Epithelial cell of esophagus (primary cell): ENCODE data around the gene SIL1.

Experiments used
- DNase-seq: peaks from one replicate; pipeline ENCODE4 v3.0.0; 2010; ENCODE audit warnings: low read depth
- H3K4me3 ChIP-seq: 2 replicates; pipeline ENCODE4 v1.5.1; 2011; ENCODE audit warnings: mild to moderate bottlenecking, low read length, control low read depth
- TF ChIP-seq, protein P1 (sequence below): IDR thresholded peaks from 2 replicates; pipeline ENCODE4 v1.5.1; 2011; ENCODE audit warnings: low read depth, mild to moderate bottlenecking, low read length, control low read depth, inconsistent platforms; ENCODE audit not compliant: insufficient read depth; ENCODE audit errors: missing control alignments

Gene SIL1

DNA sequence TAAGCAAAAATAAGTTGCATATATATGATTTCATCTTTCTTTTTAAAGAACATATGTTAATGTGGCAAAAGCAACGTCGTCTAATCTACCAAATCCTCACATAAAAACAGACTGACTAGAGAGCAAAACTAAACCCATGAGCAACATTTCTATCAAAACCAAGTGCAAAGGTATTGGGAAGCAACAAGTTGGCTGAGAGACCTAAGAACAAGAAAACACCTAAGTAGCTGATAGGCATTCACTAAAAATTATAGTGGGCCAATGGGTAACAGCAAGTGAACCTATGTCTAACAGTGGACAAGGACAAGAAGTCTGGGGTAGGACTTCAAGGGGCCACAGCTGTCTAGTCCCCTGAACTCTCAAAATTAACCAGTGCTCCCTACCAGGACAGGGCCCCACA lies 130.1 kb downstream of the SIL1 start:
- H3K4me3 ChIP-seq = no peak overlapping the region
- no peak for DNase-seq
- TF ChIP-seq, protein P1, sequence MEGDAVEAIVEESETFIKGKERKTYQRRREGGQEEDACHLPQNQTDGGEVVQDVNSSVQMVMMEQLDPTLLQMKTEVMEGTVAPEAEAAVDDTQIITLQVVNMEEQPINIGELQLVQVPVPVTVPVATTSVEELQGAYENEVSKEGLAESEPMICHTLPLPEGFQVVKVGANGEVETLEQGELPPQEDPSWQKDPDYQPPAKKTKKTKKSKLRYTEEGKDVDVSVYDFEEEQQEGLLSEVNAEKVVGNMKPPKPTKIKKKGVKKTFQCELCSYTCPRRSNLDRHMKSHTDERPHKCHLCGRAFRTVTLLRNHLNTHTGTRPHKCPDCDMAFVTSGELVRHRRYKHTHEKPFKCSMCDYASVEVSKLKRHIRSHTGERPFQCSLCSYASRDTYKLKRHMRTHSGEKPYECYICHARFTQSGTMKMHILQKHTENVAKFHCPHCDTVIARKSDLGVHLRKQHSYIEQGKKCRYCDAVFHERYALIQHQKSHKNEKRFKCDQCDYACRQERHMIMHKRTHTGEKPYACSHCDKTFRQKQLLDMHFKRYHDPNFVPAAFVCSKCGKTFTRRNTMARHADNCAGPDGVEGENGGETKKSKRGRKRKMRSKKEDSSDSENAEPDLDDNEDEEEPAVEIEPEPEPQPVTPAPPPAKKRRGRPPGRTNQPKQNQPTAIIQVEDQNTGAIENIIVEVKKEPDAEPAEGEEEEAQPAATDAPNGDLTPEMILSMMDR = no peak

DNA sequence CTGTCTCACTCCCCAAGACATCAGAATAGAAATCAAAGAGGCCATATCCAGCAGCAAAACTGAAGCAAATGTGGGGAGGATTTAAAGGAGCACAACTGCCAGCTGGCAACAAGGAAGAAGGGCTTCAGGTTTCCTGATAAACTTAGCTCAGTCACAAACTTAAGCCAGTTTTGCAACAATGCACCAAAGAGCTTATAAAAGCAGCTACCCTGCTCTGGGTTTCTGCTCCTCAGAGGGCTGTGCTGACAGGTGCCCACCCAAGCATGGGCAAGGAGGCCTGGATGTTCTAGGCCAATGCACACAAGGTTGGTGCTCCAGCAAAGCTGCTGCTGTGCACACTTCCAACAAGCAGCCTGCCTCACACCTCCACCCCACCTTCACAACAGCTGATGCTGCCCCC lies 132.9 kb downstream of the SIL1 start:
- H3K4me3 ChIP-seq = no peak overlapping the region
- TF ChIP-seq, protein P1 = no peak
- DNase-seq = no peak

GRCh38 chr5:139064613-139065012 lies 133.6 kb downstream of the SIL1 start:
- no peak overlapping the region for H3K4me3 ChIP-seq
- DNase-seq = peak; percentile 58
- TF ChIP-seq, protein P1 = no peak

DNA sequence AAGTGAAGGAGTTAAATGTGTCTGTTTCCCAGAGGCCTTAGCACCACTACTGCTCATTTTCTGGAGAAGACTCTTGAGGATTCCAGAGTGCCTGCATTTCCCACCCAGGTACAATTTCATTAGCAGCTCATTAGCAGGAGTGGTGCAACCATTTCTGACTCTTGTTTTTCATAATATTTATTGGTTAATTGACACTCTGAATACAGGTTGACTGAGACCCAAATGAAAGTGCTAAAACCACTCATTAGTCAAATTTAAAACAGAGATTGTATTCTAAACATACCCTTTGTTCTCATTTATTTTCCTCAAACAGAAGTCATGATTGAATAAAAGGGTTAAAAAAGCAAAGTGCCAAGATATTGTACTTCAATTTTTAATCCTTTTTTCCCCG lies 134.5 kb downstream of the SIL1 start:
- H3K4me3 ChIP-seq = no peak overlapping the region
- TF ChIP-seq, protein P1 = no peak
- no peak for DNase-seq

DNA sequence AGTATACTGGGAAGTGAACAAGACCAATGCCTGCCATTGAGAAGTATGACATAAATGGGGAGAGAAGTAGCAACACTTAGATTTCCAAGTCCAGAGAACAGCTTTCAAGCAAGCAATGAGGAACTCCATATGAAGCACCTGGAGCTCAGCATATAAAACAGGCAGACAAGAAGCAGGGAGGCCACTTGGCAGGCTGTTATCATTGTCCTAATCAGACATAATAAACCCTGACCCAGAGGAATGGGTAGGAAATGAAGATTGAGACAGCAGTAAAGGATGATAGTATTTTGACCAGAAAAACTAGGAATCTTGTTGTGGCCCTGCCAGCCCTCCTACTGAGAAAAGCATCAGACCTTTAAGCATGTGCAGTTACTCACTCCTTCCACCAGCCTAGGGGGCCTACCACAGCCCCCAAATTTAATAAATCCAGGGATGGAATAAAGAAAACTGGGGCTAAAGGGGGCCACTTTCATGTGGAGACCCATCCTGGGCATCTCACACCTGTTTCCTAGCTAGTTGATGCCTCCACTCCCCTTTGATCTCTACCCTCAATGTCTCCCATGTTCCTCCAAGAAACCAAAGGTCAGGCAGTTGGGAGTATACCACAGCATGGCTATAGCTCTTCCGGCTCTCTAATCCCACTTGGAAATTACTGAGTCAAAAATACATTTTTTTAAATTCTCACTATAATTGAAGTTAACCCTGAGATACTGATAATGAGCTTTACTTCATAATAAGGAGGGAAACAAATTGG lies 135.1 kb downstream of the SIL1 start:
- TF ChIP-seq, protein P1 = no peak

DNA sequence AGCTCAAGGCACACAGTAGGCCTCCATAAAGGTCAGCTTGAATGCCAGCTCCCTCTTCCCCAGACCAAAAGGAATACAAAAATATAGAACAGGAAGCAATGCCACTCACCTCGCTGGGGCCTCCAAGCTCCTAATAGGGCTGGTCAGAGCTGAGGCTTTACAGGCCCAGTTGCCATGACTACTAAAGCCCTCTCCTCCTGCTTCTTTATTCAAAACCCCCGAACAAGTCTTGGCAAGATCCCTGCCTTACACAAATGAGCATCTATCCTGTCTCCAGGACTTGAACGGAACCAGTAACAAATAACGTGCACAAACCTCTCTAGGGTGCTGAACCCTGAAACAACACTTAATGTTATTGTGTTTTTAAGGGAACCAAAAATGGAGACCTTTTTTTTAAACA lies 136.3 kb downstream of the SIL1 start:
- TF ChIP-seq, protein P1 = no peak
- peak; percentile 24 for DNase-seq
- no peak overlapping the region for H3K4me3 ChIP-seq

More for the DNA sequence above, 135.1 kb downstream of the SIL1 start:
- DNase-seq = no peak
- no peak overlapping the region for H3K4me3 ChIP-seq

DNA sequence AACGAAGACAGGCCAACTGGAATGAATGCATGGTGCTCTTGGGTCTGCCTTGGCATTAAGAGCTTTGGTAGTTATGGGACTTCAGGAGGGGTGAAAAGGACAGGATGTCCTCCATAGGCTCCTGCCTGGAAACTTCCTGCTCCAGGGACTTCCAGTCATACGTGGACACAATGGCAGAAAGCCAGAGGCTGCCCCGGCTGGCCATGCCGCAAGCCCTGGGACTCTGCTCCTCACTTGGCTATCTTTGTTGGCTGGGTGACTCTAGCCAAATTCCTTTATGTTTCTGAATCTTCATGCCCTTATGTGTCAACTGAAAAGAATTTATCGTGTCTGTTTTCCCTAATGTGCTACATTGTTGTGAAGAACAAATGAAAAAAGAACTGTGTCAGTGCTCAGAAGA lies 136.9 kb downstream of the SIL1 start:
- DNase-seq = peak; percentile 52
- no peak overlapping the region for H3K4me3 ChIP-seq
- TF ChIP-seq, protein P1 = no peak
